SH-SY5Y (cell line): Measurements from ENCODE around the gene HOXA4.

Experiments
- GATA2 ChIP-seq: IDR thresholded peaks from 2 replicates; pipeline ENCODE4 v1.6.1; 2011; ENCODE audit warnings: mild to moderate bottlenecking, low read depth, low read length
- GATA3 ChIP-seq: IDR thresholded peaks from 2 replicates; pipeline ENCODE4 v1.6.1; 2011; ENCODE audit warnings: low read depth, mild to moderate bottlenecking, low read length, moderate library complexity

DNA sequence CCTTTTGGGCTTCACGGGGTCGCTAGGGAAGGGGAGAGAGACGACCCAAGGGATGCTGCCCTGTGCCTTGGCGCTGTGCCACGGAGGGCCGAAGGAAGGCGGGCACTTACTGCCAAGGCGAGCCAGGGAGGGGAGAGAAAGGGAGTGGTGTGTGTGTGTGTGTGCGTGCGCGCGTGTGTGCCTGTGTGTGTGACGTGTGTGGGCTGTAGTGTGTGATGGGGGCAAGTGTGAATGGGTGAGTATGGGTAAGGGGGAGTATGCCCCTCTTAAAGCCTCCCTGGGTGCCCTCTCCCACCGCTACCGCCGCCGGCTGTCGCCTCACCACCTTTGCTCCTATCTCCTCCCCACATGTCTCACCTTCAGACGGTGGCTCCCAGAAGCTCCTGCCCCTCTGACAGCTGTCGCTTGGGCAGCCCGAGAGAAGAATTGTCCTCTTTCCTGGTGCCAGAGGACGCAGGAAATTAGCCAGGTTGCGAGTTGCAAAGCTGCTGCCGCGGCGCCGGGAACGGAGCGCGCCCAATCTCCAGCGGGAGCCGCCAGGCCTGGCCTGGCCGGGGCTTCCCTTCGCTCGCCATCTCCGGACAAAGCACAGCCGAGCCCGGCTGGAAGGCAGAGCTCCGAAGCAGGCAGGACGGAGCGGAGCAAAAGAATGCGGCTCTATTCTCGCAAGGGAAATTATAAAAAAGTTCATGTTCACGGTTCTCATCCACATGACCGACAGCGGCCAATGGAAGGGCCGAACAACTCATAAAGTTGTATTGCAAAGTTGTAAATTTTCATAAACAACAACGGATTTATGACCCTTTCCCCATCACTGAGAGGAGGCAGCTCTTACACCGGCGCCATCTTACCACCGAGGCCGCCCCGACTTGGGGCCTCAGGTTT, 21.6 kb upstream of the HOXA4 start, which contains the start of gene HOXA3:
- TF ChIP-seq GATA3, result no peak
- TF ChIP-seq GATA2, result no peak
